Limb (tissue), 2 donors: ENCODE data around the gene EFTUD2.

Experiments used
- DNase-seq, 2 donors: peaks; one replicate each; pipeline ENCODE4 v3.0.0-alpha.2; 2016; ENCODE audit errors: extremely low spot score in 2 of 2

EFTUD2 gene

GRCh38 chr17:44925731-44926697, 26.8 kb upstream of the EFTUD2 start:
- DNase-seq: no peak

- DNase-seq: no peak
Observed at GRCh38 chr17:44924107-44924544, 24.9 kb upstream of the EFTUD2 start.

- DNase-seq: peak in 1 of 2 donors; percentile 17
Observed at GRCh38 chr17:44922746-44923470, 23.7 kb upstream of the EFTUD2 start.

GRCh38 chr17:44922136-44922535, 22.9 kb upstream of the EFTUD2 start:
- no peak for DNase-seq

GRCh38 chr17:44921122-44921882, 22.1 kb upstream of the EFTUD2 start:
- DNase-seq: no peak

GRCh38 chr17:44920565-44920940, 21.3 kb upstream of the EFTUD2 start:
- DNase-seq: no peak

- DNase-seq: peak; percentile 74 to 82
Observed at GRCh38 chr17:44919885-44920564, 20.8 kb upstream of the EFTUD2 start.

GRCh38 chr17:44919411-44919810, 20.2 kb upstream of the EFTUD2 start:
- no peak for DNase-seq

- DNase-seq: no peak
Observed at GRCh38 chr17:44918006-44918405, 18.8 kb upstream of the EFTUD2 start.

GRCh38 chr17:44917456-44917855, 18.2 kb upstream of the EFTUD2 start:
- no peak for DNase-seq

- DNase-seq: peak in 1 of 2 donors; percentile 77
Observed at GRCh38 chr17:44916781-44917241, 17.6 kb upstream of the EFTUD2 start.

- DNase-seq: no peak
Observed at GRCh38 chr17:44915862-44916780, 16.9 kb upstream of the EFTUD2 start.

GRCh38 chr17:44915321-44915726, 16.1 kb upstream of the EFTUD2 start, which contains the start of gene GFAP:
GFAP (minus strand) TSS chr17:44915500; CDS start chr17:44915486, 14 bp downstream.
- DNase-seq: no peak

- DNase-seq: no peak
Observed at GRCh38 chr17:44914698-44915271, 15.5 kb upstream of the EFTUD2 start.

- no peak for DNase-seq
Observed at GRCh38 chr17:44914148-44914547, 14.9 kb upstream of the EFTUD2 start.

- DNase-seq: no peak
Observed at GRCh38 chr17:44913676-44914075, 14.4 kb upstream of the EFTUD2 start.

- no peak for DNase-seq
Observed at GRCh38 chr17:44912763-44913544, 13.7 kb upstream of the EFTUD2 start.

- no peak for DNase-seq
Observed at GRCh38 chr17:44911133-44912001, 12.1 kb upstream of the EFTUD2 start.
